Small intestine (tissue), 7 donors: ENCODE results near the gene PDCD1LG2. TPM values are rescaled to one million over a fixed set of nuclear protein-coding genes. Genes with fewer than 3 reads are reported as not detected.

Experiments used
- DNase-seq, 2 donors: peaks; one replicate each; pipeline versions ENCODE4 v3.0.0 to v3.0.0-alpha.2; 2013
- FAIRE-seq: peaks from 2 replicates; lab custom pipeline; 2012; peaks lifted over from hg19 to GRCh38; lab: Jason Lieb, UNC
- H3K27ac ChIP-seq, 3 donors: one replicate each; pipeline ENCODE4 v1.5.1; 2013; ENCODE audit warnings: low read length in 2 of 3, mild to moderate bottlenecking in 2 of 3, control low read depth in 1 of 3, inconsistent platforms in 1 of 3, low read depth in 1 of 3, moderate library complexity in 1 of 3
- H3K27me3 ChIP-seq, 3 donors: one replicate each; pipeline ENCODE4 v1.6.1; 2013; ENCODE audit warnings: low read length in 3 of 3, inconsistent platforms in 1 of 3; ENCODE audit not compliant: control insufficient read depth in 3 of 3, insufficient read depth in 3 of 3
- H3K36me3 ChIP-seq, 3 donors: one replicate each; pipeline ENCODE4 v1.6.1; 2013; ENCODE audit warnings: low read length in 3 of 3, inconsistent platforms in 1 of 3, low read depth in 1 of 3, mild to moderate bottlenecking in 1 of 3, moderate library complexity in 1 of 3; ENCODE audit not compliant: control insufficient read depth in 3 of 3, insufficient read depth in 2 of 3
- H3K4me1 ChIP-seq, 3 donors: one replicate each; pipeline ENCODE4 v1.6.1; 2013; ENCODE audit warnings: low read length in 2 of 3, inconsistent platforms in 1 of 3, low read depth in 1 of 3, mild to moderate bottlenecking in 1 of 3, moderate library complexity in 1 of 3; ENCODE audit not compliant: control insufficient read depth in 3 of 3, insufficient read depth in 2 of 3
- H3K4me3 ChIP-seq, 3 donors: one replicate each; pipeline ENCODE4 v1.5.1; 2013; ENCODE audit warnings: low read length in 3 of 3, control low read depth in 1 of 3, inconsistent platforms in 1 of 3, low read depth in 1 of 3, mild to moderate bottlenecking in 1 of 3, moderate library complexity in 1 of 3
- H3K9me3 ChIP-seq, 2 donors: one replicate each; pipeline ENCODE4 v1.6.1; 2013; ENCODE audit warnings: low read depth in 1 of 2, low read length in 1 of 2; ENCODE audit not compliant: control insufficient read depth in 2 of 2, insufficient read depth in 1 of 2
- WGBS, 3 donors: extraction: QIAGEN DNeasy Blood & Tissue Kit; methylation state at CpG; one replicate each; pipeline ENCODE4 v1.1.7; 2013; 5-methylcytosine and 5-hydroxymethylcytosine counted together
- polyA plus RNA-seq, 4 donors: library from polyadenylated mRNA; stranded (reverse) in 3 of 4; unstranded in 1 of 4; fragments of 200-250 nt in 3 of 4; fragments of 120-200 nt in 1 of 4; gene quantifications; one replicate each; pipeline versions ENCODE4 v1.2.1 to v1.2.3, GENCODE V29; 2013
- donor health status: healthy with polysubstance abuse.
- donor health status: control.
- donor health status: control.
- donor health status: Bipolar disorder and iron deficiency.
- donor health status: healthy.

The PDCD1LG2 gene
- polyA plus RNA-seq, 4 donors = 0.42 to 0.52 TPM; not detected in 2

DNA sequence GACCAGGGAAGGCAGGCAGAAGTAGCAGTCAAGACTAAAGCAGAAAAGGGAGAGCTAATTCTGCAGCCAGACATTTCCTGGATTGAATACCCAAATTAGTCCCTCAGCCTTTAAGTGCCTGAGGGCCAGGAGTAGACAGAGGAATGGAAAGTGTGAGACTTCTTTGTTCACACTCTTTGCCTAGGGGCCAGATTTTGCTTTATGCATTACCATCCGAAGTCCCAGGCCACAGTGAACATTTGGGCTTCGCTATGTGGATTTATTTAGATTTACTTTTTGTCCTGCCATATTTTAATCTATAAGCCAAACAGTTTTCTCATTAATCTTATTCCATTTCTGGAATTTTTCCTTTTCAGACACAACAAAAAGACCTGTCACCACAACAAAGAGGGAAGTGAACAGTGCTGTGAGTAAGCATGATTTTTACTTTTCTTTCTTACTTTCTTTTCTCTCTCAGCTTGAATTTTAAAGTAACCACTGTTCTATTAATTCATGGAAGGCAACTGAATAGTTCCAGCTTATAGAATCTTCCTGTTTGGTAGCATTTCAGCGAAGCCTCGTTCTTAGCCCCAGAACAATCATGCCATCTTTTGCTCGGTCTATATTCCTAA, 52.6 kb downstream of the PDCD1LG2 start:
- H3K4me1 ChIP-seq = no peaks in the 10 kb centered on the region
- H3K36me3 ChIP-seq = no peaks in the 10 kb centered on the region
- no peak for FAIRE-seq
- H3K27me3 ChIP-seq = no peaks in the 10 kb centered on the region
- no peaks in the 10 kb centered on the region for H3K9me3 ChIP-seq
- H3K27ac ChIP-seq = no peak overlapping the region
- 83 to 90% (median 90%) methylated on average over 5 of the region's 5 CpGs for WGBS, 3 donors
- H3K4me3 ChIP-seq = no peak overlapping the region
- no peak for DNase-seq

DNA sequence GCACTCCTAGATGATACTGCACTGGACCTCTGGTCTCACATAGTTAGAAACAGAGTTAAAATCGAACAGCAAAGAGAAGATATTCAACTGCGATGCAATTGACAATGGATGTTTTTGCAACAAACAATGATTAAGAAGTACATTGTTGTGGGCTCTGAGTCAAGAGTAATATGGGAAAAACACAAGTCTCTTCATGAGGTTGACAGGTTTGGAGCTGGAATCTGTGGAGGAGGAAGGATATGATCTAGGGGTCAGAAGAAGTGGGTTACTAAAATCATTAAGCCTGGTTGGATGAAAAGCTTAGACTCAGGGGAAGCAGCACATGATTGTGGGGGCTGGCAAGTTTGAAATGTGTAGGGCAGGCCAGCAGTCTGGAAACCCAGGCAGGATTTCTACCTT, 53.1 kb downstream of the PDCD1LG2 start:
- no peak for FAIRE-seq
- no peaks in the 10 kb centered on the region for H3K36me3 ChIP-seq
- H3K4me1 ChIP-seq = no peaks in the 10 kb centered on the region
- no peak overlapping the region for H3K4me3 ChIP-seq
- 86 to 94% (median 91%) methylated on average over 2 of the region's 2 CpGs for WGBS, 3 donors
- no peaks in the 10 kb centered on the region for H3K27me3 ChIP-seq
- H3K27ac ChIP-seq = no peak overlapping the region
- DNase-seq = no peak
- H3K9me3 ChIP-seq = no peaks in the 10 kb centered on the region

DNA sequence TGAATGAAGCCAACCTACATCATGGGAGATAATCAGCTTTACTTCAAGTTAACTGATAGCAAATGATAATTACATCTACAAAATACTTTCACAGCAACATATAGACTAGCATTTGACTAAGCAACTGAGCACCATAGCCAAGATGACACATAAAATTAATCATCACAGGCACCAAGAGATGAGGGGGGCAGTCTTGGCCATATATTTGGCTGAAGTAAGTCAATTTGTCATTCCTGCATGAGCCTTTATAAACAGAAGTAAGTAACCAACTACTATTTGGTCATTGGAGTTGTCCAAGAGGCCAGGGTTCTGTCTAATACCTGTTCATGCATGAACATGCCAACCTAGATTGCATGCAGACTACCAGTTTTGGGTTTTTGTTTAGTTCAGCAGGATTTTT, 53.6 kb downstream of the PDCD1LG2 start:
- Histone ChIP-seq H3K36me3 (no peaks in the 10 kb centered on the region), H3K9me3 (no peaks in the 10 kb centered on the region), H3K4me1 (no peaks in the 10 kb centered on the region), H3K27me3 (no peaks in the 10 kb centered on the region), H3K27ac (no peak overlapping the region), H3K4me3 (no peak overlapping the region)
- DNase-seq (no peak), FAIRE-seq (no peak)

DNA sequence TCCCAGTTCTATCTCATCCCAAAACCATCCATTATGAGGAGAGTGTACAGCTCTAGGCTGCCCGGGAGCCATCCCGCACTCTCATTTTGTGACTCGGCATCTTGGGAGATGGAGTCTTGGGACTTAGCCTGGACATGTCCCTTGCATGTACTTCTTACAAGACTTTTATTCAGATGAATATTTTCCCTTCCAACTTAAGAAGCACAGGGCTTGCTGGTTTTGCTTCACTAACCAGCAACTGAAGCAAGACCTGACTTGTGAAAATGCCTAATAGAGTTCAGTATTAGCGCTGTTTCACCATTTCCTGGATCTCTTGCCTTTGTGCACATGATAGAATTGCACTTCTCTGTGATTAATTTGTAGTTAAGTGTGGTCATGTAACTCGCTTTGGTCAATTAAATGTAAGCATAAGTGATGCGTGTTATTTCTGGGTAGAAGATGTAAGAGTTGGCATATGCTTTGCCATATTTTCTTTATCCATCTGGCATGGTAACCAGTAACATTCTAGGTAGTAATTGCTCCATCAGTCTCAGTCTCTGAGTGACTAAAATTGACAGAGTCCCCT, 55.8 kb downstream of the PDCD1LG2 start:
- no peaks in the 10 kb centered on the region for H3K27me3 ChIP-seq
- H3K4me3 ChIP-seq = no peak overlapping the region
- H3K9me3 ChIP-seq = no peaks in the 10 kb centered on the region
- peaks cover 0 to 2% (median 0%) of the 10 kb centered on the region in 3 donors for H3K4me1 ChIP-seq
- DNase-seq = no peak
- FAIRE-seq = no peak
- WGBS, 3 donors = 89 to 92% (median 91%) methylated on average over 6 of the region's 6 CpGs
- no peak overlapping the region for H3K27ac ChIP-seq
- H3K36me3 ChIP-seq = no peaks in the 10 kb centered on the region

DNA sequence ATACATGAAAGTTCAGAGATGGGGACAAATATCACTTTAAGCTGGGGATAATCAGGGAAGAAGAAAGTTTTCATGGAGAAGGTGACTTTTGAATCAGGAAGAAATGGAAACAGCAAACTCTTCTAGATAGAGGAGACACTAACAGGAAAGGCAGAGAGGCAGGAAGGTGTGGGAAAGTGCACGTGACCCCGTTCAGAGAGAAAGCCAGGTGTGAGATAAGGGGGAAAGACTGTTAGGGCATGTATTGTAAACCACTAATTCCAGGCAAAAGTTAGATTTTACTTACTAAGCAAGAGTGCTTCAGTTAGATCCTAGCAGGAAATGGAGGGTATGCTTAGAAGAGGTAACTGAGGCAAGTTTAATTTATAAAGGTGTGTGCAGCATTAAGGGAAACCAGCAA, 58.5 kb downstream of the PDCD1LG2 start:
- Histone ChIP-seq H3K27me3 (no peaks in the 10 kb centered on the region), H3K9me3 (no peaks in the 10 kb centered on the region), H3K27ac (no peak overlapping the region), H3K4me1 (peaks cover 0 to 2% (median 0%) of the 10 kb centered on the region in 3 donors), H3K36me3 (no peaks in the 10 kb centered on the region), H3K4me3 (no peak overlapping the region)
- FAIRE-seq (no peak), DNase-seq (peak; percentile 13 to 42)
- WGBS, 3 donors = 10 to 29% (median 11%) methylated on average over 2 of the region's 2 CpGs

DNA sequence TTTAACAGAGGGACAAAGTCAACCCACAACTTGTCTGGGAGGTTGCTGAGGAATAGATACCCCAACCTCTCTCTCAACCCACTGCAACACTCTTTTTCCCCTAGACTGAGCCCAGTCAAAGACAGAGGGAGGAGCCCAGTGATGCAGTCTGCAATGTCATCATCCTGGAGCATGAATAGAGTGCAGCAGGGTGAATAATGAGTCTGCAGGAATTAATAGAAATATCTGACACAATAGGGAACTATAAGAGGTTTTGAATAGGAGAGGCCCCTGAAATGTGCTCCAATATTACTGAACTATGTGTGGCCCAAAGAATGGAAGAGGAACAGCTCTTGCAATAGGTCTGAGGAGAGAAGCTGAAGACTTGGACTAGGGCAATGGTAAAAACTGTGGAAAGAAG, 59.1 kb downstream of the PDCD1LG2 start:
- no peak for FAIRE-seq
- no peak for DNase-seq
- Histone ChIP-seq H3K27ac (no peak overlapping the region), H3K9me3 (no peaks in the 10 kb centered on the region), H3K4me3 (no peak overlapping the region), H3K27me3 (no peaks in the 10 kb centered on the region), H3K36me3 (no peaks in the 10 kb centered on the region), H3K4me1 (peaks cover 0 to 2% (median 0%) of the 10 kb centered on the region in 3 donors)

DNA sequence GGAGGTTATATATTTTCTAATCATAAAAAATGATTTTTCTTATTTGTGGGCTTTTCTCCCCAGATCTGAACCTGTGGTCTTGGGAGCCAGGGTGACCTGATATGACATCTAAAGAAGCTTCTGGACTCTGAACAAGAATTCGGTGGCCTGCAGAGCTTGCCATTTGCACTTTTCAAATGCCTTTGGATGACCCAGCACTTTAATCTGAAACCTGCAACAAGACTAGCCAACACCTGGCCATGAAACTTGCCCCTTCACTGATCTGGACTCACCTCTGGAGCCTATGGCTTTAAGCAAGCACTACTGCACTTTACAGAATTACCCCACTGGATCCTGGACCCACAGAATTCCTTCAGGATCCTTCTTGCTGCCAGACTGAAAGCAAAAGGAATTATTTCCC, 59.6 kb downstream of the PDCD1LG2 start:
- Histone ChIP-seq H3K27me3 (no peaks in the 10 kb centered on the region), H3K9me3 (no peaks in the 10 kb centered on the region), H3K4me3 (no peak overlapping the region), H3K27ac (no peak overlapping the region), H3K4me1 (peaks cover 0 to 2% (median 0%) of the 10 kb centered on the region in 3 donors), H3K36me3 (no peaks in the 10 kb centered on the region)
- FAIRE-seq (no peak), DNase-seq (no peak)
- WGBS, 3 donors = 50 to 84% (median 79%) methylated on average over 1 of the region's 1 CpG

DNA sequence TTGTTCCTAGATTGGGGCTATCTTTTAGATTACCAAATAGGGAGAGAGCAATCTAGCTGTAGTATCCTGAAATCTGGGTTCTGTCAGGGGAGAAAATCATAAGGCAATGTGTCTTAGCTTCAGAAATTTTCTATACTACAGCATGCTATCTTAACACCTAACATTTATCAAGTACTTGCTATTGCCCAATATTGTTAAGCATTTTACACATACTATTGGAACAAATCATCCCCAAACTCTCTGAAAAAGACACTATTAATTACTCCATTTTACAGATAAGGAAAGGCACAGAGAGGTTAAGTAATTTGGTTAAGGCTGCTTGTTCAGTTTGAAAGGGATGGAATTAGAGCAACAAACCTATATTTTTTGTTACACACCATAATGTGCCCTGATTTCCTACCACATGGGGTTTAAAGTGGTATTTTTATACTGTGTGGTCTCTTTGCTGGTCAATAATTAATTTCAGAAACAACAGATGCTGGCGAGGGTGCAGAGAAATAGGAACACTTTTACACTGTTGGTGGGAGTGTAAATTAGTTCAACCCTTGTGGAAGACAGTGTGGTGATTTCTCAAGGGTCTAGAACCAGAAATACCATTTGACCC, 61.4 kb downstream of the PDCD1LG2 start:
- H3K4me3 ChIP-seq = no peak overlapping the region
- no peak overlapping the region for H3K27ac ChIP-seq
- H3K9me3 ChIP-seq = no peaks in the 10 kb centered on the region
- no peak for FAIRE-seq
- 88 to 96% (median 92%) methylated on average over 1 of the region's 1 CpG for WGBS, 3 donors
- DNase-seq = no peak
- H3K27me3 ChIP-seq = no peaks in the 10 kb centered on the region
- H3K36me3 ChIP-seq = no peaks in the 10 kb centered on the region
- H3K4me1 ChIP-seq = peaks cover 0 to 2% (median 0%) of the 10 kb centered on the region in 3 donors
